Measurements from ENCODE around the gene ADAM19.

ADAM19 gene

GRCh38 chr5:157514974-157515373 is 60.6 kb downstream of the ADAM19 start:
- no peak overlapping the region for H3K4me3 ChIP-seq (ENCODE audit: low read depth in 1 of 2, low read length in 1 of 2)
- H3K4me1 ChIP-seq (ENCODE audit: control insufficient read depth in 1 of 2, insufficient read depth in 1 of 2, low read depth in 1 of 2, low read length in 1 of 2), result no peaks in the 10 kb centered on the region
- H3K9me3 ChIP-seq, result no peaks in the 10 kb centered on the region
- peaks cover 100% of the 10 kb centered on the region for H3K36me3 ChIP-seq
- H3K27ac ChIP-seq, result no peak overlapping the region
- H3K27me3 ChIP-seq, result no peaks in the 10 kb centered on the region
- TF ChIP-seq CTCF (IDR thresholded peaks at IDR 0.05), result no peak

- H3K4me3 ChIP-seq (ENCODE audit: low read depth in 1 of 2, low read length in 1 of 2), result no peak overlapping the region
- no peak for TF ChIP-seq CTCF (IDR thresholded peaks at IDR 0.05)
- H3K4me1 ChIP-seq (ENCODE audit: control insufficient read depth in 1 of 2, insufficient read depth in 1 of 2, low read depth in 1 of 2, low read length in 1 of 2), result no peaks in the 10 kb centered on the region
- no peaks in the 10 kb centered on the region for H3K27me3 ChIP-seq
- H3K36me3 ChIP-seq, result peaks cover 100% of the 10 kb centered on the region
- no peak overlapping the region for H3K27ac ChIP-seq
- no peaks in the 10 kb centered on the region for H3K9me3 ChIP-seq
These were observed 62.4 kb downstream of the ADAM19 start for GRCh38 chr5:157513182-157513581.

DNA sequence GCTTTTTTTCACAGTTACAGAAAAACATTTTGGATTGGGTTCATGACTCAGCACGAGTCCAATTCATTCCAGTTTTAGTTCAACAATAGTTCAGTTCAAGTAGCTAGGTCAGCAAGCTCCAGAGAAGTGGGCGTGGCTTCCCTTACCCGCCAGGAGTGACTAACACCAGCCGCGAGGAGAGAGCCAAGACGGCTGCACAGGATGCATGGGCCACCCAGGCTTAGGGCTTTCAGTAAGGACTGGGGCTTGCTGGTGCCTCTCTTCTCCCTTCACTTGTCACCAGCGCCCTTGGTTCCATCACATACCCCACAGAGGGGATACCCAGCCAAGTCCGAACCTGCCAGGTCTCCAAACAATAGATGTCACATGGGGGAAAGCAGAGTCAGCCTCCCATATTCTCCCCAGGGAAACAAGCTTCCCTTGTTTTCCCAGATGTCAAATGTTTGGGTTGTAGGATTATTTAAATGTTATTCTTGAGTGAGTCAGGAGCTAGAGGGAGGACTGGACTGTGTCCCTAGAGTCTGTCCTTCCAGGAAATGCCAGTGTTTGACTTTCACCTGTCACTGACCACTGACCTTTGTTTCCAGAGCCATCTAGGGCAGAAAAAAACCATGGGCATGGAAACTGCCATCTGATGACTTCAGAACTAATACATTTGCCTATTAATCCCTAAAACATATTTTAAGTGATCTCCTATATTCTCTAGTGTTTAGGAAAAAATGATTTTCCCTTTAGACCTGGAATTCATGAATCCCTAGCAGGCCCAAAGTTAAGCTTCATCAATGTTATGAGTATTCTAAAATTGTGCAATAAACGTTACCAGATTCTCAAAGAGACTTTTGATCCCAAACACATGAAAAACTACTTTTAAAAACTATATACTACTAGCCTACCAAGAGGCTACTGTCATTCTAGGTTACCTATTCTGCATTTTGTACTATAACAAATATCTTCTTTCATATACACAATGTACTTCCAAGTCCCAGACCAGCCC is 63.6 kb downstream of the ADAM19 start:
- Histone ChIP-seq H3K4me1 (ENCODE audit: control insufficient read depth in 1 of 2, insufficient read depth in 1 of 2, low read depth in 1 of 2, low read length in 1 of 2) (no peaks in the 10 kb centered on the region), H3K4me3 (ENCODE audit: low read depth in 1 of 2, low read length in 1 of 2) (no peak overlapping the region), H3K27ac (no peak overlapping the region), H3K9me3 (no peaks in the 10 kb centered on the region), H3K36me3 (peaks cover 100% of the 10 kb centered on the region), H3K27me3 (no peaks in the 10 kb centered on the region)
- no peak for TF ChIP-seq CTCF (IDR thresholded peaks at IDR 0.05)

GRCh38 chr5:157510682-157511081 is 64.9 kb downstream of the ADAM19 start:
- no peaks in the 10 kb centered on the region for H3K9me3 ChIP-seq
- H3K4me1 ChIP-seq (ENCODE audit: control insufficient read depth in 1 of 2, insufficient read depth in 1 of 2, low read depth in 1 of 2, low read length in 1 of 2), result peaks cover 0 to 4% of the 10 kb centered on the region in 2 experiments
- peaks cover 100% of the 10 kb centered on the region for H3K36me3 ChIP-seq
- no peak overlapping the region for H3K4me3 ChIP-seq (ENCODE audit: low read depth in 1 of 2, low read length in 1 of 2)
- no peak for TF ChIP-seq CTCF (IDR thresholded peaks at IDR 0.05)
- H3K27me3 ChIP-seq, result no peaks in the 10 kb centered on the region
- no peak overlapping the region for H3K27ac ChIP-seq

- H3K4me1 ChIP-seq (ENCODE audit: control insufficient read depth in 1 of 2, insufficient read depth in 1 of 2, low read depth in 1 of 2, low read length in 1 of 2), result peaks cover 0 to 4% of the 10 kb centered on the region in 2 experiments
- no peaks in the 10 kb centered on the region for H3K27me3 ChIP-seq
- H3K36me3 ChIP-seq, result peaks cover 99% of the 10 kb centered on the region
- TF ChIP-seq CTCF (IDR thresholded peaks at IDR 0.05), result no peak
- H3K27ac ChIP-seq, result no peak overlapping the region
- H3K4me3 ChIP-seq (ENCODE audit: low read depth in 1 of 2, low read length in 1 of 2), result no peak overlapping the region
- no peaks in the 10 kb centered on the region for H3K9me3 ChIP-seq
These were observed 66.0 kb downstream of the ADAM19 start for GRCh38 chr5:157509587-157509986.
